Anterior cingulate cortex (tissue), 58 donors: ENCODE results near the gene UTS2.

Source experiments
- DNase-seq, 58 donors: peaks; one replicate each; lab custom pipeline; 2025; lab: John Stamatoyannopoulos, UW

UTS2 gene

DNA sequence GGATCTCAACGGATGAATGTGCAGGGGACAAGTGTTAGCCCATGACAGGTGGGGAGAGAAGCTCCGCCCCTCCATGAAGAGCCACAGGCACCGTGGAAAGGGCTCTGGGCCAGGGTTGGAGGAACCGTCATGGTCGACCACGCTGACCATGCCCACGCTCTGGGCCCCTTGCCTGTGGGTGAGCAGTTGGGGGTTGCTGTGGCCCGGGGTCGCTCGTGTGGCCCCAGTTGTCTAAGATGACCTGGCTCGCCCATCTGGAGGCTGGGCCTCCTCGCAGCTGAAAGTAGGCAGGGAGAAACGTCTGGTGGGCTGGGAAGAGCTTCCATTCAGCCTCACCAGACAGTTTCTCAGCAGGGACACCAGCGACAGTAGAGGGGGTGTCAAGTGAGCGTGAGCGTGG is 13.1 kb upstream of the UTS2 start:
- DNase-seq, result no peak

DNA sequence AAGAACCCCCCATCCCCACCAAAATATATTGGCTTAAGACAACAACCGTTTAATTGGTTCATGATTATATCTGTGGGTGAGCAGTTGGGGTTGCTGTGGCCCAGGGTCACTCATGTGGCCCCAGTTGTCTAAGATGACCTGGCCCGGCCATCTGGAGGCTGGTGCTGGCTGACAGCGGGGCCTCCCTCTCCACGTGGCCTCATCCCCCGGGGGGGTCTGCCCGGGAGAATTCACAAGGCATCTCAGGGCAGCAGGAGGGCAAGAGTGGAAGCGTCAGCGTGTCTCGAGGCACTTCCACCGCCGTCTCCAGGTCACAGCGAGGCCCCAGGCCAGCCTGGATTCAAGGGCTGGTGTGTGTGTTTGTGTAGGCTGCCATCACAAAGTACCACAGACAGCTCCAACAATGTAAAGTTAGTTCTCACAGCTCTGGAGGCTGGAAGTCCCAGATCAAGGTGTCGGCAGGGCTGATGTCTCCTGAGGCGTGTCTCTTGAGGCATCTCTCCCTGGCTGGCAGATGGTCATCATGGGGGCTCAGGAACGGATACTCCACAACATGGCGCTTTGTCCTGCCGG is 11.0 kb upstream of the UTS2 start:
- no peak for DNase-seq

DNA sequence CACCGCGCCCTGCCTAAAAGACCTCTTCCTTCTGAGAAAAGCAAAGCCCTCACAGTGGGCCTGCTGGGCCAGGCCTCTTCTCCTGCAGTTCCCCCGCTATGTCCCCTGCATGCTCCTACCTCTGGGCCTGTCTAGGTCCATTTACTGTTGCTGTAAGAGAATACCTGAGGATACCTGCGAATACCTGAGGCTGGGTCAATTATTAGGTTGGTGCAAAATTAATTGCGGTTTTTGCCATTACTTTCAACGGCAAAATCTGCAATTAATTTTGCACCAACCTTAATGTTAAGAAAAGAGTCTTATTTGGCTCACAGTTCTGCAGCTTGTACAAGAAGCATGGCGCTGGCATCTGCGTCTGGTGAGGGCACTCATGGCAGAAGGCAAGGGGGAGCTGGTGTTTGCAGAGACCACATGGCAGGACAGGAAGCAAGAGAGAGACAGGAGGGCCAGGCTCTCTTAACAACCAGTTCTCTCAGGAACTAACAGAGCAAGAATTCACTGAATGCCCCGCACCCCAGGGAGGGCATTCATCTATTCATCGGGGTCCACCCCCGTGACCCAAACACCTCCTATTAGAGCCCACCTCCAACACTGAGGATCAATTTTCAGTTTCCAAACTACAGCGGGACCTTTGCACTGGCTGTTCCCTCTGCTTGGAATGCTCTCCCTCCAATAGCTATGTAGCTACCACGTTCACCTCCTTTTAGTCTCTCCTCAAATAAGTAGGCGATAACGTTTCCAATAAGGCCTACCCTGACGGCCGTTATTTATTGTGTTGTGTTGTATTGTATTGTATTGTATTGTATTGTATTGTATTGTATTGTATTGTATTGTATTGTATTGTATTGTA is 9.6 kb upstream of the UTS2 start:
- DNase-seq, result no peak

DNA sequence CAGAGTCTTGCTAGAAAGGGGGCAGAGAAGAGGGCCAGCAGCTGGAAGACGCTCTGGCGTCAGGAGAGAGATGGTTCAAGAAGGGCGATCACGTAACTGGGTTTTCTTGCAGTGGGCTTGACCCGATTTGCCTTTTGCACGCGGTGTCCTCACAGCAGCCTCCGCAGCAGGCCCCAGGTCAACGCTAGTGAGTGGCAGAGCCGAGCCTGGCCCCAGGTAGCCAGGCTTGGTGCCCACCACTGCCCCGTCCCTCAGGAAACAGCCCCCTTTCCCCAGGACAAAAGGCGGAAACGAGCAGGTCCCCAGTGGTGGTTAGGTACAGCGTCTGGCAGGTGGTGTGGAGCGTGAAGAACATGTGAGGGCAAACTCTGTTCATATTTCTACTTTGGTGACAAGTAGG is 8.6 kb upstream of the UTS2 start:
- DNase-seq, result no peak

DNA sequence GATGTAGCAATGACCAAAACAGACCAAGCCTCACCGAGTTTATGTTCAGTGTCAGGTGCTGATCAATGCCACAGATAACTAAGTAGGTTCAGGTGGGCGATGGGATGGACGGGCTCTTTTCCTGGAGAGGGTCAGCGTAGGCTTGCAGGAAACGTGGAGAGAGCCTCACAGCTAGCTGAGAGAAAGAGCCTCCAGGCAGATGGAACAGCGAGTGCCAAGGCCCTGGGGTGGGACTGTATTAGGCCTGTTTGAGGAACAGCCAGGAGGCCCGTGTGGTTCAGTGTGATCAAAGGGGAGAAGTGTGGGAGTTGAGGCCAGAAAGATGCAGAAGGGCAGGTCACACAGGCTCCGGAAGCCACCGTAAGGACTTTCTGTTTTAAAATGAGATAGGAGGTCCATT is 7.3 kb upstream of the UTS2 start:
- no peak for DNase-seq

DNA sequence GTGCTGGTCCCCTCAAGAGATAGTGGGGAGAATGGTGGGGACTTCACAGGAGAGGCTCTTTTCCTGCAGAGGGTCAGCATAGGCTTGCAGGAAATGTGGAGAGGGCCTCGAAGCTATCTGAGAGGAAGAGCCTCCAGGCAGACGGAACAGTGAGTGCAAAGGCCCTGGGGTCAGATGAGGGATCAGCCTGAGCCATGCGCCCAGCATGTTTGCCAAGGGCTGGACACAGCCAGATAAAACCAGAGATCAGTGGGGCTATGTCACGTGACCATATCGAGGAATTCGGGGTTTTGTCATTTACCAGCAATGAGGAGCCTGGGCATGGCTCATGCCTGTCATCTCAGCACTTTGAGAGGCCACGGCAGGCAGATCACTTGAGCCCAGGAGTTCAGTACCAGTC is 6.5 kb upstream of the UTS2 start:
- DNase-seq, result no peak

DNA sequence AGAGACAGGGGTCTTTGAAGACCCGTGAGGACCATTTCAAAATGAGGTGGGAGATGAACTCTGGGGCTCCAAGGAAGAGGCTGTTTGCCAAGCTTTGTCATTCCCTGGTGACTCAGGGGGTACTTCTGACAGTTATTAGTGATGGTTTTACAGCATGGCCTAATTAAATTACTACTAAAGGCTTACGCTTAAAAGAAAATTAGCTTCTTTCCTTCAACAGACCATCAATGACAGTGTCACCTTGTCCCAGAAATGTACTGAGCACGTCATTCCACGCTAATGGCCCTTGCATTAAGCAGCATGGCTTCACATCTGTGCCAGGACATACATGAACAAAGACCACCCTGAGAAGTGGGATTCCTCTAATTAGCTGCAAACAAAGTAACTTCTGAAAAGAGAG is 5.1 kb upstream of the UTS2 start:
- no peak for DNase-seq

DNA sequence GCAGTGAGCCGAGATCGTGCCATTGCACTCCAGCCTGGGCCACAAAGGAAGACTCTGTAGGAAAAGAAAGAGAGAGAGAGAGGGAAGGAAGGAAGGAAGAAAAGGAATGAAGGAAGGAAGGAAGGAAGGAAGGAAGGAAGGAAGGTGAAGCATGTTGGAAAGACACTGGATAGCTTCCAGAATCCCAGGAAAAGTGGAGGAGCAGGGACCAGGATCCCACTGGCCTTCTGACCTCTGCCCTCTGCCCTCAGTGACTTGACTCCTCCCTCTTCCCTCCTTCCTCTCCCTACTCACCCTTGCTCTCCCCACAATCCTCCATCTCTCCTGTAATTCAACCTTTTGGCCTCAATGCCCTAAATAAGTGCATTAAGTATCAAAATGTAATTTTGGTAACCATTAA is 4.1 kb upstream of the UTS2 start:
- no peak for DNase-seq

DNA sequence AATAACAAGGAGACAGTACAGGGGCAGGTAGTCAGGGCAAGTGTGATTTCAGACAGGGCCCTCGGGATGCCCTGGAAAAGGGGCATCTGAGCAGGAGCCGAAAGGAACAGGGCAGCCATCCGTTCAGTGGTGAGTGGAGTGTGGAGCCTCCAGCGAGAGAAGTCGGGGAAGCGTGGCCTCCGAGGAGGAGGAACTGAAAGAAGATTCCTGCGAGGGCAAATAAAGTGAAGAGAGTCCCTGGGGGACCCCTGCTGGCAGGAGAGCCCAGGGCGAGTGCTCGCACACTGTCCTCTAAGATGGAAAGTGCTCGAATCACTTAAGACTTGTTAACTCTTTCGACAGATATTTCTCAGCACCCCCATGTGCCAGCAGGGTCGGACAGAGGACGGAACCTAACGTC is 3.5 kb upstream of the UTS2 start:
- no peak for DNase-seq

DNA sequence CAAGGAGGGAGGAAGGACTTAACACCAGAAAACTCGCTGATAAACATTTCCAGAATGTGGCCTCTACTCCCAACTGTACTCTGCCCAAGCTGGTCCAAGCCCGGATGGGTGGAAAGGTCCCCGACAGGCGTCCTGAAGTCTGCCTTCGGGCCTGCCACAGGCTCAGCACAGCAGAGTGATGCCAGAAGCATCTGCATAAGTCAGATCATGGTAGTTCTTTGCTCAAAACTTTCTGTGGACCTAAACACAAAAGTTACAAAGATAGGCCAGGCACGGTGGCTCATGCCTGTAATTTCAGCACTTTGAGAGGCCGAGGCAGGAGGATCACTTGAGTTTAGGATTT is 790 bp upstream of the UTS2 start:
- no peak for DNase-seq

DNA sequence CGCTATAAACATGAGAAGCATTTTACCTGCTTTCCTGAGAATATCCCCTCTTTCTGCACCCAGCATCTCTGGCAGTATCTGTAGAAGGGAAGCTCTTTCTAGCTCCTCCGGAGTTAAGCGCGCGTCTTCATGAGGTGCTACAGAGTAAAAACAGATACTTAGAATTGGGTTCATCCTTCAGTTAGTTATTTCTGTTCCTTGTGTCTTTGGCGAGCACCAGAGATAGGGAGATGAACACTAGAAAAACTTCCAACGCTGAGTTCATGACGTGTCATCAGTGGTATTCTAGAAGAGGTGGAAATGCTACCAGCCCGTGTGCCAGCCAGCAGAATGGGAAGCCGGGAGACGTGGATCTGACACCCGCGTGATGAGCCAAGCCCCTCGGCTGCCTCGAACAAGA is 2.1 kb downstream of the UTS2 start:
- no peak for DNase-seq

DNA sequence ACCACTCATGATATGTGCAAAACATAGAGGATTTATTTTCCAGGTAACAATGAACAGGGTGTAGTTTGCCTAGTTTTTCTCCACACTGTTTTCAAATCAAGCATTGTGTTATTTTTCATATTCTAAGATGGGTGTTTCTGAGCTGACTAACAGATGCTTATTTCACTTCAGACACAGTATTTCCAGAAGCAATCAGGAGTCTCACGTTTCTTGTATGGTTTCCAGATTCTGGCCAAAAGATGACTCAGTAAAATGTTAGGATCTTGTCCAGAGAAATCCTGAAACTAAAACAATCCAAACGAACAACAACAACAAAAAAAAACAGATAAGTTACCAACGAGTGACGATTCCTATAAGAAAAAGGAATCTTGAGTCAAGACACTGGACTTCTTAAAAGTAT is 5.3 kb downstream of the UTS2 start:
- no peak for DNase-seq

DNA sequence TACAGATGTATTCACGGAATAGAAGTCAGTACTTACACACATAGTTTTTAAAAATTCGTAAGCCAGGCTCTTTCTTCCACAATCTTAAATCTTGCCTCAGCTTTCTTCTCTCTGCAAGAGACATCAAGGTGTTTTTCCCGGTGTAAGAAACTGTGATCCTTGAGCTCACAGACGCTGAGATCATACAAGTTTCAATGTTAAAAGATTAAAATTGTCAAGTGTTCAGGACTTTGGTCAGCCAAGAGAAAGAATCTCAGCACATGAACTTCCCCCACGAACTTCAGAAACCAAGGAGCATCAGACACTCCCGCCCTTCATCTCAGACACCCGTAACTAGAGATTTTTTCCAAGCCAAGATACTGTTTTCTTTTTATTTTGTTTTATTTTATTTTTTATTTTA is 6.2 kb downstream of the UTS2 start:
- DNase-seq, result no peak

DNA sequence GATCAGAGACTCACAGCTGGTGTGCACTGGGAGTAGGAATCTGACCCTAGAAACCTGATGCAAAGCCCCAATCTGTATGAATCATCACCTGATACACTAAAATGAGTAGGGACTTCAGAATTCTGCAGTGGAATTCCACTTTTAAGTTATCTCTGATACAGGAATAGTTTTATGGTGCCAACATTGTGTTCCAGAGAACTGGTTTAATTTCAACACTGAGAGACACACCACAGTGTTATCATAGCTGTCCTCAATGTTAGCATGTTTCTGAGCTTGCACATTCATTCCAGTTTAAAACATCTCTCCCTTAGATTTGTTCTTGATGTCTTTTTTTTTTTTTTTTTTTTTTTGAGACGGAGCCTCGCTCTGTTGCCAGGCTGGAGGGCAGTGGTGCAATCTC is 7.1 kb downstream of the UTS2 start:
- no peak for DNase-seq

DNA sequence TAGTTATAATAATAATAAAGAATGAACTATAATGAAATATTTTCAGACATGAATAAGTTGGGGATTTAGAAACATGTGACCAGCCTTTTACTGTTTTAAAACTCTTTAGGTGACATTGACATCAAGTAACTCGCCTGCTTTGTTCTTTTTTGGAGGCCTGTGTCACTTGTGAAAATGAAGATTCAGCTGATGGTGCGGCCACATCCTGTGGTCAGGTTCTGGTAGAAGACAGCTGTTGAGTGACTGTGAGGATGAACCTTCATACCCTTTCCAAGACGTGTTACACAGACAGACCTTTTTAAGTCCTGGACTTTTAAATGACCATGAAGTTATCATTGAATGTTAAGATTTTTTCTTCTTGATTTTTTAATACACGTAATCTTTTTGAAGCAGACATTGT is 10.3 kb downstream of the UTS2 start:
- DNase-seq, result no peak

DNA sequence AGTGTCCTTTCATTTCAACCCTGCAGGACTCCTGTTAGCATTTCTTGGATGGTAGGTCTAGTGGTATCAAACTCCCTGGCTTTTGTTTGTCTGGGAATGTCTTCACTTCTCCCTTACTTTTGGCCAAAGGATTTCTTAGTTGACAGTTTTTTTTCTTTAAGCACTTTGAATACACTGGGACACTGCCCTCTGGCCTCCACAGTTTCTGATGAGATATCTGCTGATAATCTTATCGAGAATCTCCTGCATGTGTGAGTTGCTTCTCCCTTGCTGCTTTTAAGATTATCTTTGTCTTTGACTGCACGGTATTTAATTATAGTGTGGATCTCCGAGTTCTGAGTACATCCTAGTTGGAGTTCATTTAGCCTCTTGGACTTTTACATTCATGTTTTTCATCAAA is 13.3 kb downstream of the UTS2 start:
- DNase-seq, result no peak

DNA sequence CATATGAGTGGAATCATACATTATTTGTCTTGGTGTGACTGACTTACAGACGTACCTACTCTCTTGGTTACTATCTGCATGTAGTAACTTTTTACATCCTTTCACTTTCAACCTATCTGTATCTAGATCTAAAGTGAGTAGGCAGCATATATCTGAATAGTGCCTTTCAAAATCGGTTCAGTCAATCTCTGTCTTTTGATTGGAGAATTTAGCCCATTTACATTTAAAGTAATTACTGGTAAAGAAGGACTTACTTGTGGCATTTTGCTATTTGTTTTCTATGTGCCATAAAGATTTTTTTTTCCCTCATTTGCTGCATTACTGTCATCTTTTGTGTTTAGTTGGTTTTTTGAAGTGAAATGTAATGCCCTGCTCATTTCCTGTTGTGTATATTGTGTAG is 14.2 kb downstream of the UTS2 start:
- no peak for DNase-seq

DNA sequence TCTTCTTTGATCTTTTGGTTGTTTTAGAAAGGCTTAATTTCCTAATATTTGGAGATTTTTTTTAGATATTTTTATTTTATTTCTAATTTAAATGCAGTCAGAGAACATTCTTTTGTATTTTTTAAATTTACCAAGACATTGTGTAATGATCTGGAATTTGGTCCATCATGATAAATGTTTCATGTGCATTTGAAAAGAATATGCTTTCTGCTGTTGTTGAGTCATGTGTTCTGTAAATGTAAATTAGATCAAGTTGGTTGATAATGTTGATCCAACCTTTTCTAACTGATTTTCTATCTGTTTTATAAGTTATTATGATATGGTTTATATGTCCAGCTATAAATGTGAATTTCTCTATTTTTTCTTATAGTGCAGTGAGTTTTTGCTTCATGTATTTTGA is 19.8 kb downstream of the UTS2 start:
- DNase-seq, result no peak

DNA sequence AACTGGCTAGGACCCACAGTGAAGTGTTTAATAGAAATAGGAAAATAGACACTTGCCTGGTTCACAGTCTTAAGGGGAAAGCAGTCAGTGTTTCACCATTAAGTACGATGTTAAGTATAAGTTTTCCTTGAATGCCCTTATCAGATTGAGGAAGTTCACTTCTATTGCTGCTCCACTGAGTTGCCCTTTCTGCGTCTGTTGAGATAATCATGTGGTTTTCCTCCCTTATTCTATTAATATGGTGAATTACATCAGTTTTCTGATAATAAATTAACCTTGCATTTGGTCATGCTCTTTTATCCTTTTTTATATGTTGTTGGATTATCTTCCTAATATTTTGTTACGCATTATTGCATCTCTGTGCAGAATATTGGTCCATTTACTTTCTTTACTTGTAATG is 21.4 kb downstream of the UTS2 start:
- DNase-seq, result no peak

DNA sequence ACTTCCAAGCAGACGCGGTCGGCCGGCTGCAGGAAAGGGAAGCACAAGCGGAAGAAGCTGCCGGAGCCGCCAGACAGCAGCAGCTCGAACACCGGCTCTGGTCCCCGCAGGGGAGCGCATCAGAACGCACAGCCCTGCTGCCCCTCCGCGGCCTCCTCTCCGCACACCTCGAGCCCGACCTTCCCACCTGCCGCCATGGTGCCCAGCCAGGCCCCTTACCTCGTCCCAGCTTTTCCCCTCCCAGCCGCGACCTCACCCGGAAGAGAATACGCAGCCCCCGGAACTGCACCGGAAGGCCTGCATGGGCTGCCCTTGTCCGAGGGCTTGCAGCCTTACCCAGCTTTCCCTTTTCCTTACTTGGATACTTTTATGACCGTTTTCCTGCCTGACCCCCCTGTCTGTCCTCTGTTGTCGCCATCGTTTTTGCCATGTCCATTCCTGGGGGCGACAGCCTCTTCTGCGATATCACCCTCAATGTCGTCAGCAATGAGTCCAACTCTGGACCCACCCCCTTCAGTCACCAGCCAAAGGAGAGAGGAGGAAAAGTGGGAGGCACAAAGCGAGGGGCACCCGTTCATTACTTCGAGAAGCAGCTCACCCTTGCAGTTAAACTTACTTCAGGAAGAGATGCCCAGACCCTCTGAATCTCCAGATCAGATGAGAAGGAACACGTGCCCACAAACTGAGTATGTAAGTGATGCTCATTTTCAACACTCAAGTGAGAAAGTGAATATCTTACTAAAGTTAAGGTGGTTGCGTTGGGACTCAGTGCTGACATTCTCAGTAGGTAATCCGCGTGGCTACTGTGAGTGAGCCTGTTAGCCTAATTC is 25.5 kb downstream of the UTS2 start:
- peak in 2 of 58 donors; percentile 2 to 4 for DNase-seq

DNA sequence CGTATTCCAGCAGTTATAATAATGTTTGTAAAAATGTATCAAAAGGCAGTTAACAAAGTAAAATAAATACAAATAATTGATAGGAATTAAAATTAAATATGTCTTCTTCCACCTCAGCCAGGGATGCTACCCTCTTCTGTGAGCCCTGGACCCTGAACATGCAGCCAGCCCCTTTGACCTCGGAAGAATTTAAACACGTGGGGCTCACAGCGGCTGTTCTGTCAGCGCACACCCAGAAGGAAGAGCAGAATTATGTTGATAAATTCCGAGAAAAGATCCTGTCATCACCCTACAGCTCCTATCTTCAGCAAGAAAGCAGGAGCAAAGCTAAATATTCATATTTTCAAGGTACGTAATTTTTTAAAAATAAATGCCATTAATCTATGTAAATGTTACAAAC is 26.5 kb downstream of the UTS2 start:
- DNase-seq, result no peak

DNA sequence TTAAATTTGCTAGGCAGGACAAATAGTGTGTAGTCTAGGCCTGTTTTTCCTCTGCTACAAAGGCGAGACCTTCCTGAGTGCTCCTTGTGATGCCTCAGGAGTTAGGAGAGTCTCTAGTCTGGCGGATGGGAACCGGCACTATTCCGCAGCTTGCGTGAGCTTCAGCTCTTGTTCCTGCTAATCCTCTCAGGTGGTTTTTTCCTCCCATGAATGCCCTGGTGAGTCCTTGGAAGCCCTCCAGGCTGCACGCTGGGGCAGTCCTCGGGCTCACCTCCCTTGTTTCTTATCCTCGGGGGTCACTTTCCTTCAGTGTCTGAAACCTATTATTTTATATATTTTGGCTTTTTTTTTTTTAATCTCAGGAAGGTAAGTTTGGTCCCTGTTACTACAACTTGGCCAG is 28.2 kb downstream of the UTS2 start:
- no peak for DNase-seq
